ENCODE data around the gene LCE1F. TPM values are rescaled to one million over a fixed set of nuclear protein-coding genes. Genes with fewer than 3 reads are reported as not detected.

LCE1F gene
- polyA plus RNA-seq, 2 donors, result not detected

- H3K4me1 ChIP-seq (ENCODE audit: control insufficient read depth in 2 of 2, insufficient read depth in 2 of 2, low read length in 1 of 2), result peaks cover under 1 to 1% of the 10 kb centered on the region in 2 donors
- H3K36me3 ChIP-seq (ENCODE audit: control insufficient read depth in 2 of 2, insufficient read depth in 2 of 2, low read length in 1 of 2), result no peaks in the 10 kb centered on the region
- H3K27me3 ChIP-seq (ENCODE audit: control insufficient read depth in 1 of 2, insufficient read depth in 2 of 2, low read length in 2 of 2), result no peaks in the 10 kb centered on the region
- WGBS, 2 donors, result 44 to 67% methylated on average over 1 of the region's 1 CpG
- no peaks in the 10 kb centered on the region for H3K9me3 ChIP-seq (ENCODE audit: control insufficient read depth in 2 of 2, insufficient read depth in 1 of 2, low read depth in 1 of 2, low read length in 1 of 2)
- no peak overlapping the region for H3K4me3 ChIP-seq (ENCODE audit: low read depth in 1 of 2, low read length in 2 of 2)
- H3K27ac ChIP-seq (ENCODE audit: low read depth in 2 of 2, low read length in 1 of 2), result no peak overlapping the region
Measured at GRCh38 chr1:152801333-152801732, 26.4 kb downstream of the LCE1F start.

GRCh38 chr1:152806576-152806975 lies 31.6 kb downstream of the LCE1F start, which contains the start of gene LCE1C:
Gene LCE1C (minus strand): TSS chr1:152806651. CDS start chr1:152805478, 1,173 bp downstream.
- no peaks in the 10 kb centered on the region for H3K27me3 ChIP-seq (ENCODE audit: control insufficient read depth in 1 of 2, insufficient read depth in 2 of 2, low read length in 2 of 2)
- H3K27ac ChIP-seq (ENCODE audit: low read depth in 2 of 2, low read length in 1 of 2), result peak within 1 kb of the TSS in 1 of 2 donors; percentile 31
- H3K4me1 ChIP-seq (ENCODE audit: control insufficient read depth in 2 of 2, insufficient read depth in 2 of 2, low read length in 1 of 2), result peaks cover 3 to 12% of the 10 kb centered on the region in 2 donors
- WGBS, 2 donors, result 32% methylated on average over 3 of the region's 3 CpGs
- no peaks in the 10 kb centered on the region for H3K36me3 ChIP-seq (ENCODE audit: control insufficient read depth in 2 of 2, insufficient read depth in 2 of 2, low read length in 1 of 2)
- H3K9me3 ChIP-seq (ENCODE audit: control insufficient read depth in 2 of 2, insufficient read depth in 1 of 2, low read depth in 1 of 2, low read length in 1 of 2), result no peaks in the 10 kb centered on the region
- no peak within 1 kb of the TSS for H3K4me3 ChIP-seq (ENCODE audit: low read depth in 1 of 2, low read length in 2 of 2)

DNA sequence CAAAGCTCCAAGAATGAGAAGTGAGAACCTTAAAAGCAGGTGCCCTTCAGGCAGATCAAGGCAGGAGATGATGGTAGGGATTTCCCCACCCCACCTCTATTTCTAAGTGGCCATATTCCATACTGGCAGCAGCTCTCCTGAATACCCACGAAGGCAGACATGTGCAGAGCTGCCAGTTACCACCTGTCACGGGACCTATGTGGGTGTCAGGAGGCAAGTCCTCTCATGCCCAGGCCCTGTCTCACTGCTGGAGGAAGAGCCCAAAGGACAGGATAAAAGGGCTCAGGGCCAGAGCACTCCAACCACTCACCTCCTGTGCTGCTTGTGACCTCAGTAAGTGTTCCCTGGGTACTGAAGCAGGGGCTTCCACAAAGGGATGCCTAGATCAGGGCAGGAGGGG lies 36.1 kb downstream of the LCE1F start:
- WGBS, 2 donors, result 46 to 68% methylated on average over 2 of the region's 2 CpGs
- Histone ChIP-seq H3K9me3 (ENCODE audit: control insufficient read depth in 2 of 2, insufficient read depth in 1 of 2, low read depth in 1 of 2, low read length in 1 of 2) (no peaks in the 10 kb centered on the region), H3K36me3 (ENCODE audit: control insufficient read depth in 2 of 2, insufficient read depth in 2 of 2, low read length in 1 of 2) (no peaks in the 10 kb centered on the region), H3K27ac (ENCODE audit: low read depth in 2 of 2, low read length in 1 of 2) (no peak overlapping the region), H3K4me1 (ENCODE audit: control insufficient read depth in 2 of 2, insufficient read depth in 2 of 2, low read length in 1 of 2) (peaks cover 3 to 12% of the 10 kb centered on the region in 2 donors), H3K4me3 (ENCODE audit: low read depth in 1 of 2, low read length in 2 of 2) (no peak overlapping the region), H3K27me3 (ENCODE audit: control insufficient read depth in 1 of 2, insufficient read depth in 2 of 2, low read length in 2 of 2) (no peaks in the 10 kb centered on the region)

- Histone ChIP-seq H3K27ac (ENCODE audit: low read depth in 2 of 2, low read length in 1 of 2) (no peak within 1 kb of the TSS), H3K36me3 (ENCODE audit: control insufficient read depth in 2 of 2, insufficient read depth in 2 of 2, low read length in 1 of 2) (no peaks in the 10 kb centered on the region), H3K4me1 (ENCODE audit: control insufficient read depth in 2 of 2, insufficient read depth in 2 of 2, low read length in 1 of 2) (peaks cover 0 to 7% of the 10 kb centered on the region in 2 donors), H3K9me3 (ENCODE audit: control insufficient read depth in 2 of 2, insufficient read depth in 1 of 2, low read depth in 1 of 2, low read length in 1 of 2) (no peaks in the 10 kb centered on the region), H3K4me3 (ENCODE audit: low read depth in 1 of 2, low read length in 2 of 2) (no peak within 1 kb of the TSS), H3K27me3 (ENCODE audit: control insufficient read depth in 1 of 2, insufficient read depth in 2 of 2, low read length in 2 of 2) (no peaks in the 10 kb centered on the region)
- 78 to 84% methylated on average over 2 of the region's 2 CpGs for WGBS, 2 donors
Measured at GRCh38 chr1:152811671-152812070, 36.7 kb downstream of the LCE1F start, which contains the start of gene LCE1B. Gene LCE1B (plus strand): TSS chr1:152811971. CDS start chr1:152812447, 476 bp downstream.

GRCh38 chr1:152817309-152817708 lies 42.4 kb downstream of the LCE1F start:
- no peak overlapping the region for H3K4me3 ChIP-seq (ENCODE audit: low read depth in 1 of 2, low read length in 2 of 2)
- no peaks in the 10 kb centered on the region for H3K4me1 ChIP-seq (ENCODE audit: control insufficient read depth in 2 of 2, insufficient read depth in 2 of 2, low read length in 1 of 2)
- H3K9me3 ChIP-seq (ENCODE audit: control insufficient read depth in 2 of 2, insufficient read depth in 1 of 2, low read depth in 1 of 2, low read length in 1 of 2), result no peaks in the 10 kb centered on the region
- H3K36me3 ChIP-seq (ENCODE audit: control insufficient read depth in 2 of 2, insufficient read depth in 2 of 2, low read length in 1 of 2), result no peaks in the 10 kb centered on the region
- H3K27me3 ChIP-seq (ENCODE audit: control insufficient read depth in 1 of 2, insufficient read depth in 2 of 2, low read length in 2 of 2), result no peaks in the 10 kb centered on the region
- no peak overlapping the region for H3K27ac ChIP-seq (ENCODE audit: low read depth in 2 of 2, low read length in 1 of 2)
- WGBS, 2 donors, result 62 to 71% methylated on average over 6 of the region's 6 CpGs

- no peaks in the 10 kb centered on the region for H3K27me3 ChIP-seq (ENCODE audit: control insufficient read depth in 1 of 2, insufficient read depth in 2 of 2, low read length in 2 of 2)
- no peaks in the 10 kb centered on the region for H3K36me3 ChIP-seq (ENCODE audit: control insufficient read depth in 2 of 2, insufficient read depth in 2 of 2, low read length in 1 of 2)
- no peak overlapping the region for H3K27ac ChIP-seq (ENCODE audit: low read depth in 2 of 2, low read length in 1 of 2)
- 45 to 57% methylated on average over 5 of the region's 5 CpGs for WGBS, 2 donors
- H3K4me1 ChIP-seq (ENCODE audit: control insufficient read depth in 2 of 2, insufficient read depth in 2 of 2, low read length in 1 of 2), result peaks cover 0 to 2% of the 10 kb centered on the region in 2 donors
- H3K4me3 ChIP-seq (ENCODE audit: low read depth in 1 of 2, low read length in 2 of 2), result no peak overlapping the region
- no peaks in the 10 kb centered on the region for H3K9me3 ChIP-seq (ENCODE audit: control insufficient read depth in 2 of 2, insufficient read depth in 1 of 2, low read depth in 1 of 2, low read length in 1 of 2)
Measured at GRCh38 chr1:152823294-152823693, 48.4 kb downstream of the LCE1F start.

- Histone ChIP-seq H3K36me3 (ENCODE audit: control insufficient read depth in 2 of 2, insufficient read depth in 2 of 2, low read length in 1 of 2) (no peaks in the 10 kb centered on the region), H3K4me1 (ENCODE audit: control insufficient read depth in 2 of 2, insufficient read depth in 2 of 2, low read length in 1 of 2) (peaks cover 0 to 2% of the 10 kb centered on the region in 2 donors), H3K27me3 (ENCODE audit: control insufficient read depth in 1 of 2, insufficient read depth in 2 of 2, low read length in 2 of 2) (no peaks in the 10 kb centered on the region), H3K27ac (ENCODE audit: low read depth in 2 of 2, low read length in 1 of 2) (no peak overlapping the region), H3K4me3 (ENCODE audit: low read depth in 1 of 2, low read length in 2 of 2) (no peak overlapping the region), H3K9me3 (ENCODE audit: control insufficient read depth in 2 of 2, insufficient read depth in 1 of 2, low read depth in 1 of 2, low read length in 1 of 2) (no peaks in the 10 kb centered on the region)
Measured at GRCh38 chr1:152824964-152825363, 50.0 kb downstream of the LCE1F start.

Other genes with a start within 250 kb of the LCE1F start
- gene LCE3E, start 208.4 kb upstream of the LCE1F start, polyA plus RNA-seq, result 100 to 1,000 TPM in 1 of 2 donors, 1 to 10 TPM in 1; 5.0 to 110 TPM
- 100 to 1,000 TPM in 1 of 2 donors, 1 to 10 TPM in 1; 3.6 to 546 TPM for gene LCE3D, start 194.6 kb upstream of the LCE1F start, polyA plus RNA-seq
- not detected for gene LCE3C, start 174.9 kb upstream of the LCE1F start, polyA plus RNA-seq
- not detected for gene LCE3B, start 161.3 kb upstream of the LCE1F start, polyA plus RNA-seq
- gene LCE3A, start 152.0 kb upstream of the LCE1F start, polyA plus RNA-seq, result not detected
- gene LCE2D, start 111.8 kb upstream of the LCE1F start, polyA plus RNA-seq, result not detected
- gene LCE2C, start 99.9 kb upstream of the LCE1F start, polyA plus RNA-seq, result not detected
- gene LCE2B, start 89.0 kb upstream of the LCE1F start, polyA plus RNA-seq, result not detected
- not detected for gene LCE2A, start 76.8 kb upstream of the LCE1F start, polyA plus RNA-seq
- not detected for gene LCE4A, start 67.0 kb upstream of the LCE1F start, polyA plus RNA-seq
- 10 to 100 TPM in 1 of 2 donors, under 1 TPM in 1; 0.44 to 23.9 TPM for gene KPRP, start 17.1 kb upstream of the LCE1F start, polyA plus RNA-seq
- under 1 TPM in 1 of 2 donors, not detected in 1; 0.04 TPM for gene LCE1E, start 11.1 kb downstream of the LCE1F start, polyA plus RNA-seq
- gene LCE1D, start 21.6 kb downstream of the LCE1F start, polyA plus RNA-seq, result not detected
- under 1 TPM in 1 of 2 donors, not detected in 1; 0.32 TPM for gene LCE1C, start 31.5 kb downstream of the LCE1F start, polyA plus RNA-seq
- not detected for gene LCE1B, start 36.8 kb downstream of the LCE1F start, polyA plus RNA-seq
- not detected for gene LCE1A, start 52.3 kb downstream of the LCE1F start, polyA plus RNA-seq
- gene LCE6A, start 67.7 kb downstream of the LCE1F start, polyA plus RNA-seq, result not detected
- gene LCE7A, start 84.9 kb downstream of the LCE1F start, polyA plus RNA-seq, result not detected
- not detected for gene SMCP, start 103.2 kb downstream of the LCE1F start, polyA plus RNA-seq
- gene IVL, start 133.4 kb downstream of the LCE1F start, polyA plus RNA-seq, result 100 to 1,000 TPM; 161 to 344 TPM
- gene SPRR5, start 172.1 kb downstream of the LCE1F start, polyA plus RNA-seq, result 1 to 10 TPM; 1.1 to 4.2 TPM
- under 1 TPM in 1 of 2 donors, not detected in 1; 0.48 TPM for gene SPRR4, start 195.5 kb downstream of the LCE1F start, polyA plus RNA-seq
- gene SPRR1A, start 208.9 kb downstream of the LCE1F start, polyA plus RNA-seq, result 1,000 to 10,000 TPM; 3,249 to 3,812 TPM
- over 10,000 TPM; 18,496 to 19,645 TPM for gene SPRR3, start 226.6 kb downstream of the LCE1F start, polyA plus RNA-seq

All from esophagus (tissue), 2 donors.